Spleen (tissue), 11 donors: Measurements from ENCODE around the gene ST7. TPM values are rescaled to one million over a fixed set of nuclear protein-coding genes. Genes with fewer than 3 reads are reported as not detected.

Experiments used
- DNase-seq: peaks from one replicate; pipeline ENCODE4 v3.0.0-alpha.2; 2020
- H3K27ac ChIP-seq, 8 donors: fragments of 200-600 bp; sonication (generic) in 7 of 8; 1 replicate in 4 of 8; 2 replicates in 4 of 8; pipeline versions ENCODE4 v1.5.0 to v1.8.0; 2016 to 2021; ENCODE audit warnings: inconsistent platforms in 4 of 8, mild to moderate bottlenecking in 4 of 8, moderate library complexity in 1 of 8
- H3K27me3 ChIP-seq, 7 donors: fragments of 200-600 bp; sonication (generic) in 6 of 7; replicated peaks in 1 of 7; 1 replicate in 4 of 7; 2 replicates in 3 of 7; pipeline versions ENCODE4 v1.5.0 to v1.8.0; 2016 to 2021; ENCODE audit warnings: inconsistent platforms in 3 of 7, mild to moderate bottlenecking in 1 of 7
- H3K36me3 ChIP-seq, 6 donors: fragments of 200-600 bp; sonication (generic) in 5 of 6; 1 replicate in 4 of 6; 2 replicates in 2 of 6; pipeline versions ENCODE4 v1.5.0 to v1.8.0; 2016 to 2021; ENCODE audit warnings: inconsistent platforms in 2 of 6
- H3K4me1 ChIP-seq, 6 donors: fragments of 200-600 bp; sonication (generic) in 5 of 6; 1 replicate in 3 of 6; 2 replicates in 3 of 6; pipeline versions ENCODE4 v1.5.0 to v1.8.0; 2016 to 2021; ENCODE audit warnings: inconsistent platforms in 3 of 6
- H3K4me3 ChIP-seq, 8 donors: fragments of 200-600 bp; sonication (generic) in 7 of 8; 1 replicate in 4 of 8; 2 replicates in 4 of 8; pipeline versions ENCODE4 v1.5.0 to v1.8.0; 2016 to 2021; ENCODE audit warnings: inconsistent platforms in 4 of 8, mild to moderate bottlenecking in 4 of 8, moderate library complexity in 2 of 8
- H3K9me3 ChIP-seq, 8 donors: fragments of 200-600 bp; sonication (generic) in 7 of 8; 1 replicate in 4 of 8; 2 replicates in 4 of 8; pipeline versions ENCODE4 v1.5.0 to v1.8.0; 2016 to 2021; ENCODE audit warnings: inconsistent platforms in 4 of 8
- POLR2A ChIP-seq, 3 donors: fragments of 450-650 bp; IDR thresholded peaks; one replicate each; pipeline ENCODE4 v1.5.1; 2017; ENCODE audit warnings: antibody characterized with exemption in 3 of 3, mild to moderate bottlenecking in 1 of 3
- POLR2AphosphoS5 ChIP-seq, 3 donors: sonication (generic); formaldehyde crosslinking; IDR thresholded peaks; one replicate each; pipeline ENCODE4 v1.5.1; 2017; ENCODE audit warnings: antibody characterized with exemption in 3 of 3
- WGBS, 5 donors: extraction: QIAGEN DNeasy Blood & Tissue Kit in 3 of 5; methylation state at CpG; one replicate each; pipeline versions ENCODE4 v1.1.5 to v1.1.7; 2013 to 2018; 5-methylcytosine and 5-hydroxymethylcytosine counted together
- intact Hi-C: fragments of 100-400 bp; cut with DNase I; formaldehyde crosslinking; loops from one replicate; pipeline ENCODE4 v1.15.0; 2023; ENCODE audit warnings: low total_unique reads
- polyA plus RNA-seq, 3 donors: library from polyadenylated mRNA; stranded (reverse); fragments of 200-250 nt; gene quantifications; one replicate each; pipeline ENCODE4 v1.2.1, GENCODE V29; 2013
- total RNA-seq, 7 donors: library from RNA; depleted of rRNA in 3 of 7; stranded (reverse); fragments of >200 nt in 3 of 7; fragmentation: NEBNext Ultra II Directional in 4 of 7; extraction: Animal tissue kit (Norgen Biotek cat#: 25700) in 4 of 7; gene quantifications; one replicate each; pipeline versions ENCODE4 v1.1.0 to v1.2.1, GENCODE V29; 2016 to 2021
- TF ChIP-seq, protein P1 (sequence below), 11 experiments: fragments of 200-600 bp in 7 of 11; fragments of 450-650 bp in 4 of 11; sonication (generic) in 4 of 11; IDR thresholded peaks in 8 of 11; conservative IDR thresholded peaks in 3 of 11; 1 replicate in 7 of 11; 2 replicates in 4 of 11; pipeline versions ENCODE4 v1.4.0 to v1.8.0; 2016 to 2021; ENCODE audit warnings: antibody characterized with exemption in 11 of 11, inconsistent platforms in 4 of 11, mild to moderate bottlenecking in 1 of 11
- donor health status: healthy with polysubstance abuse.
- donor health status: DM: no; HTN: no; CAD: no; lungs with moderate emphysema.
- donor health status: DM: no; HTN: no; CAD: no.
- donor health status: Bipolar disorder and iron deficiency.
- donor health status: healthy.
- donor health status: DM: no; HTN: no; CAD: no.
- donor health status: DM: yes; HTN: yes; CAD: no.

The ST7 gene
- total and polyA plus RNA-seq, 10 donors: 4.7 to 36.4 (median 15.8) TPM

DNA sequence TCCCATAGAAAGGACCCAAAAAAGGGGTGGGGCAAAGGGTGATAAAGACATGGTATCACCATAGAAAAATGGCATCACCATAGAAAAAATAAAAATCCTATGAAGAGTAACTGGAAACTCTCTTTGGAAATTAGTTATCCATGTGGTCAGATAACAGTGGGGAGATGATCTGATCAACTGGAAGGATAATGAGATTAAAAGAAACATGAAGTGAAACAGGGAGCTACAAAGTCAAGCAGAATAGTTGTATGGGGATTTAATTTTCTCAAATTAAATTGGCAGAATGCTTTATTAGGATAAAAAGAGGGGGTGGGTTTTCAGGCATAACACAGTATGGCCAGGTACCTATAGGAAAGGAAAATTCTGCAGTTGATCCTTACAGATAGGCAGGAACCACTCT, 258.3 kb downstream of the ST7 start:
- H3K36me3 ChIP-seq: peaks cover 0 to 11% (median 0%) of the 10 kb centered on the region in 6 donors
- no peaks in the 10 kb centered on the region for H3K9me3 ChIP-seq
- TF ChIP-seq, protein P1, sequence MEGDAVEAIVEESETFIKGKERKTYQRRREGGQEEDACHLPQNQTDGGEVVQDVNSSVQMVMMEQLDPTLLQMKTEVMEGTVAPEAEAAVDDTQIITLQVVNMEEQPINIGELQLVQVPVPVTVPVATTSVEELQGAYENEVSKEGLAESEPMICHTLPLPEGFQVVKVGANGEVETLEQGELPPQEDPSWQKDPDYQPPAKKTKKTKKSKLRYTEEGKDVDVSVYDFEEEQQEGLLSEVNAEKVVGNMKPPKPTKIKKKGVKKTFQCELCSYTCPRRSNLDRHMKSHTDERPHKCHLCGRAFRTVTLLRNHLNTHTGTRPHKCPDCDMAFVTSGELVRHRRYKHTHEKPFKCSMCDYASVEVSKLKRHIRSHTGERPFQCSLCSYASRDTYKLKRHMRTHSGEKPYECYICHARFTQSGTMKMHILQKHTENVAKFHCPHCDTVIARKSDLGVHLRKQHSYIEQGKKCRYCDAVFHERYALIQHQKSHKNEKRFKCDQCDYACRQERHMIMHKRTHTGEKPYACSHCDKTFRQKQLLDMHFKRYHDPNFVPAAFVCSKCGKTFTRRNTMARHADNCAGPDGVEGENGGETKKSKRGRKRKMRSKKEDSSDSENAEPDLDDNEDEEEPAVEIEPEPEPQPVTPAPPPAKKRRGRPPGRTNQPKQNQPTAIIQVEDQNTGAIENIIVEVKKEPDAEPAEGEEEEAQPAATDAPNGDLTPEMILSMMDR (IDR thresholded peaks at IDR 0.05 in 8 of 11, conservative IDR thresholded peaks at IDR 0.05 in 3 of 11): no peak
- TF ChIP-seq POLR2AphosphoS5 (IDR thresholded peaks at IDR 0.05) (no peak), POLR2A (IDR thresholded peaks at IDR 0.05) (no peak)
- no peaks in the 10 kb centered on the region for H3K27me3 ChIP-seq
- H3K27ac ChIP-seq: no peak overlapping the region
- H3K4me1 ChIP-seq: no peaks in the 10 kb centered on the region
- no peak for DNase-seq
- no peak overlapping the region for H3K4me3 ChIP-seq
- intact Hi-C loops: no loop called here

DNA sequence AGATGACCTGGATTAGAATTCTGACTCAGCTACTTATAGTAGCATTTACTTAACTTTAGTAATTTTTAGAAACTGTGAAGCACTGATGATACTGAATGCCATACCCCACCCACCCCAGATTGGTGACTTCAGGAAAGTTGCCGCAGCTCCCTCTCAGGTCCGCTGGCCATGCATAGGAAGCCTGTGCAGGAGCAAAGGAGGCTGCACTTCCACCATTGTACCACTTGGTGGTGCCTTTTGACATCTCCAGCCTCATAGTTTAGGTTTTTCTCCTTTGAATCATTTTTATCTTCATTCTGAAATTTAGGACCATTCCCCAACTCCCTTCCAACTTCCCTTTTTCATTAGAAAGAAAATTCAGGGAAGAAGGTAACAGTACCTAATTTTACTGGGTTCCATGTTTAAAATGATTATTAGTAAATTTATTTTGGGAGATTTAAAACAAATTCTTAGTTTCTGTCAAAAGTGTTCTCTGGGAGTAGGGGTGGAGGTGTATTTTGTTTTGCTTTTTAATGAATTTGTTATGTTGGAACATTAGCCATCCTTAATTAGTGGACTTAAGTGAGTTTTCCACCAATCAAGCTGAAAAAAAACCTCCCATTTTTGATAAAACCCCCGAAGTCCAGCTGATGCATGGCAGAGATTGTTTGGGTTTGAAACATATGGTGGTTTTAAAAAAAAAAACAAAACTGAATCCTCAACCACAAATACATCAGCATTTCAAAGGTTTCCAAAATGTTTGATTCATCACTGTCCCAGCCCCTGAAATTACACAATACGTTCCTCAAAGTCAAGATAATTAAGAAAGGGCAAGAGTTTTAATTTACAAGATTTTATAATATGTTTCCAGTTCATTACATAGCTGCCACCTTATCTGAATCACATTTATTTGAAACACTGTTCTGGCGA, 259.9 kb downstream of the ST7 start:
- H3K4me3 ChIP-seq: no peak overlapping the region
- H3K27ac ChIP-seq: no peak overlapping the region
- intact Hi-C loops: no loop called here
- no peaks in the 10 kb centered on the region for H3K4me1 ChIP-seq
- no peak for DNase-seq
- 48 to 78% (median 65%) methylated on average over 5 of the region's 5 CpGs for WGBS, 5 donors
- H3K9me3 ChIP-seq: no peaks in the 10 kb centered on the region
- H3K36me3 ChIP-seq: peaks cover 0 to 11% (median 0%) of the 10 kb centered on the region in 6 donors
- TF ChIP-seq, protein P1 (IDR thresholded peaks at IDR 0.05 in 8 of 11, conservative IDR thresholded peaks at IDR 0.05 in 3 of 11): peak in 10 of 11 experiments; percentile 53 to 93 (median 82)
- no peak for TF ChIP-seq POLR2AphosphoS5 (IDR thresholded peaks at IDR 0.05)
- no peaks in the 10 kb centered on the region for H3K27me3 ChIP-seq

DNA sequence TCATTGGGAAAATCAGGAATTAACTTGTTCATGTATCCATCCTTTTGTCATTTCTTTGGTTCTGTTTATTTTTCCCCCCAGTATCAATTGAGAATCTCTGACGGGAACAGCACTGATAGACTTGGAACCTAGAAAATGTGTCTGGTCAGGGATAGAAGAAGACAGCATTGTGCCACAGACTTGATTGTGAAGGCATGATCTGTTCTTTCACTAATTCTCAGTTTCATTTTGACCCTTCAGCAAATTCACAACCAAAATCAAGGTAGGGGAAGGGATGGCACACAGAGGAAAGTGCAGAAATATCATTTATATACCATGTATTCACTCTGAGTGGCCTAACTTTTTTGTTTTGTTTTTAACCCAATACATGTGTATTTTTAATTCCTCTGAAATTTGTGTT, 262.7 kb downstream of the ST7 start:
- WGBS, 5 donors: 91 to 100% (median 93%) methylated on average over 1 of the region's 1 CpG

More for the DNA sequence above, 262.7 kb downstream of the ST7 start:
- H3K4me1 ChIP-seq: no peaks in the 10 kb centered on the region
- no peaks in the 10 kb centered on the region for H3K9me3 ChIP-seq
- H3K27me3 ChIP-seq: no peaks in the 10 kb centered on the region
- H3K36me3 ChIP-seq: peaks cover 0 to 21% (median 0%) of the 10 kb centered on the region in 6 donors
- H3K4me3 ChIP-seq: no peak overlapping the region
- no peak overlapping the region for H3K27ac ChIP-seq
- no peak for DNase-seq
- intact Hi-C loops: loop anchor here (5.0 kb wide), 1 partner anchor 171 kb away; no protein-coding TSS in a partner anchor
- TF ChIP-seq POLR2A (IDR thresholded peaks at IDR 0.05) (no peak), POLR2AphosphoS5 (IDR thresholded peaks at IDR 0.05) (no peak)
- TF ChIP-seq, protein P1 (IDR thresholded peaks at IDR 0.05 in 8 of 11, conservative IDR thresholded peaks at IDR 0.05 in 3 of 11): no peak
